Measurements from ENCODE around the gene ANKS3. TPM values are rescaled to one million over a fixed set of nuclear protein-coding genes. Genes with fewer than 3 reads are reported as not detected.

Gene ANKS3
- total RNA-seq, 4 donors from 2014 or later, result 9.4 to 22.7 (median 11.5) TPM

DNA sequence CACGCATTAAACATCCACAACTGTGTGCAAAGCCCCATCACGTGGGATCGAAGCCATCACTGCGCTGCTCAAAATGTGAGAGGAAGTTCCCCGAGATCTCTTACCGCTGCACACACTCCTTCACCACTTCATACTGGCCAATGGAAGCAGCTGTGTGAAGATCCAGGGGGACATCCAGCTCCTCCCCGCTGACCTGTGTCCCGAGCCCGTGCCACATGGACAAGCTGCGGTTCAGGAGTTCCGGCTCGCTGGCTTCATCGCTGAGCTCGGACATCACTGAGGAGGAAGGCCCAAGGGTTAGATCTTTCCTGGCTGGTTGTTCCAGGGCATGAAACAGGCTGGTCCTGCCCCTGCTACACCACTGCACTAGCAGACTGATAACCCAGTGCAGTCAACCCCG is 4.2 kb downstream of the ANKS3 start:
- intact Hi-C loops (cut with DNase I), result no loop called here
- no peak for TF ChIP-seq POLR2A (IDR thresholded peaks at IDR 0.05)
- TF ChIP-seq, protein P1, sequence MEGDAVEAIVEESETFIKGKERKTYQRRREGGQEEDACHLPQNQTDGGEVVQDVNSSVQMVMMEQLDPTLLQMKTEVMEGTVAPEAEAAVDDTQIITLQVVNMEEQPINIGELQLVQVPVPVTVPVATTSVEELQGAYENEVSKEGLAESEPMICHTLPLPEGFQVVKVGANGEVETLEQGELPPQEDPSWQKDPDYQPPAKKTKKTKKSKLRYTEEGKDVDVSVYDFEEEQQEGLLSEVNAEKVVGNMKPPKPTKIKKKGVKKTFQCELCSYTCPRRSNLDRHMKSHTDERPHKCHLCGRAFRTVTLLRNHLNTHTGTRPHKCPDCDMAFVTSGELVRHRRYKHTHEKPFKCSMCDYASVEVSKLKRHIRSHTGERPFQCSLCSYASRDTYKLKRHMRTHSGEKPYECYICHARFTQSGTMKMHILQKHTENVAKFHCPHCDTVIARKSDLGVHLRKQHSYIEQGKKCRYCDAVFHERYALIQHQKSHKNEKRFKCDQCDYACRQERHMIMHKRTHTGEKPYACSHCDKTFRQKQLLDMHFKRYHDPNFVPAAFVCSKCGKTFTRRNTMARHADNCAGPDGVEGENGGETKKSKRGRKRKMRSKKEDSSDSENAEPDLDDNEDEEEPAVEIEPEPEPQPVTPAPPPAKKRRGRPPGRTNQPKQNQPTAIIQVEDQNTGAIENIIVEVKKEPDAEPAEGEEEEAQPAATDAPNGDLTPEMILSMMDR (IDR thresholded peaks at IDR 0.05), result no peak
- H3K9me3 ChIP-seq, result no peaks in the 10 kb centered on the region
- H3K27me3 ChIP-seq, result no peaks in the 10 kb centered on the region
- H3K36me3 ChIP-seq, result peaks cover 5 to 73% (median 25%) of the 10 kb centered on the region in 3 donors
- no peak overlapping the region for H3K4me3 ChIP-seq
- H3K27ac ChIP-seq, result no peak overlapping the region
- 93 to 95% methylated on average over 12 to 14 of the region's 15 CpGs for WGBS, 2 donors
- no peak for DNase-seq
- peaks cover 1 to 23% (median 6%) of the 10 kb centered on the region in 3 donors for H3K4me1 ChIP-seq

DNA sequence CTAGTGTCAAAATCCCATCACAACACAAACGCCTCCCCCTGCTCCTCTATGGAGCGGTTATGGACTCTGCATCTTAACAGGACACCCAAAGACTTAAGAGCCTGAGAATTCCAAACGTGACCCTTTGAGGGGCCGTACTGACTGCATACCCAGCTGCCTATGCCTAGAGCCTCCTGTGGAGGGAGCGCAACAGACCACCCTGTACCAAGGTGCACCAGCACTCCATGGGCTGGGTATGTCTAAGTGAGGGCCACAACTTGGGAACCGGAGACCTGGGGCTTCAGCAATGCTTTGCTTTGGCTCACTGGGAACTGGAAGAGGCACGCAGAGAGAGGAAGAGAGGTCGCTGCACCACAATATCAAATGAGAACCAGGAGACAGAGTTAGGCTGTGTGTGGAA is 5.4 kb downstream of the ANKS3 start:
- Histone ChIP-seq H3K36me3 (peaks cover 5 to 85% (median 25%) of the 10 kb centered on the region in 3 donors), H3K4me1 (peaks cover 0 to 16% (median 6%) of the 10 kb centered on the region in 3 donors), H3K27me3 (no peaks in the 10 kb centered on the region), H3K4me3 (no peak overlapping the region), H3K27ac (no peak overlapping the region), H3K9me3 (no peaks in the 10 kb centered on the region)
- no peak for TF ChIP-seq POLR2A (IDR thresholded peaks at IDR 0.05)
- TF ChIP-seq, protein P1 (IDR thresholded peaks at IDR 0.05), result no peak
- WGBS, 2 donors, result 97% methylated on average over 3 to 5 of the region's 8 CpGs
- no peak for DNase-seq
- intact Hi-C loops (cut with DNase I), result no loop called here

DNA sequence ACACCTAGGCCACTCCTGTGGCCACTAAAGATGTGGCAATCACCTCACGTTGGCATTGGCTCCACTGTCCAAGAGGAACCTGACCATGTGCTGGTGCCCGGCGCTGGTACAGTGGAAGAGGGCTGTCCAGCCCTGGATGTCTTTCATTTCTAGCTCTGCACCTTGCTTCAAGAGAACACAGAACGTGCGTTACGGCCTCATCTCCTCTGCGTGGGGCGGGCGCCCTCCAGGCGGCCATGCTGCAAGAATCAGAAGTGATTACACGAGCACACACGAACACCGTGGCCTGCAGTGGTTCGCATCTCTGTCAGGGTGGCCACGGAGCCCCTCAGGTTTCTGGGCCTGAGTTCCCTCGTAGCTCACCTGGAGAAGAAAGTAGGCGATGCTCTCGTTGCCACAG is 7.5 kb downstream of the ANKS3 start:
- H3K36me3 ChIP-seq, result peaks cover 5 to 100% (median 25%) of the 10 kb centered on the region in 3 donors
- H3K4me1 ChIP-seq, result no peaks in the 10 kb centered on the region
- H3K27me3 ChIP-seq, result no peaks in the 10 kb centered on the region
- intact Hi-C loops (cut with DNase I), result no loop called here
- no peak overlapping the region for H3K27ac ChIP-seq
- TF ChIP-seq, protein P1 (IDR thresholded peaks at IDR 0.05), result no peak
- no peak for TF ChIP-seq POLR2A (IDR thresholded peaks at IDR 0.05)
- H3K9me3 ChIP-seq, result no peaks in the 10 kb centered on the region
- no peak overlapping the region for H3K4me3 ChIP-seq
- WGBS, 2 donors, result 79 to 83% methylated on average over 3 to 6 of the region's 18 CpGs
- no peak for DNase-seq

DNA sequence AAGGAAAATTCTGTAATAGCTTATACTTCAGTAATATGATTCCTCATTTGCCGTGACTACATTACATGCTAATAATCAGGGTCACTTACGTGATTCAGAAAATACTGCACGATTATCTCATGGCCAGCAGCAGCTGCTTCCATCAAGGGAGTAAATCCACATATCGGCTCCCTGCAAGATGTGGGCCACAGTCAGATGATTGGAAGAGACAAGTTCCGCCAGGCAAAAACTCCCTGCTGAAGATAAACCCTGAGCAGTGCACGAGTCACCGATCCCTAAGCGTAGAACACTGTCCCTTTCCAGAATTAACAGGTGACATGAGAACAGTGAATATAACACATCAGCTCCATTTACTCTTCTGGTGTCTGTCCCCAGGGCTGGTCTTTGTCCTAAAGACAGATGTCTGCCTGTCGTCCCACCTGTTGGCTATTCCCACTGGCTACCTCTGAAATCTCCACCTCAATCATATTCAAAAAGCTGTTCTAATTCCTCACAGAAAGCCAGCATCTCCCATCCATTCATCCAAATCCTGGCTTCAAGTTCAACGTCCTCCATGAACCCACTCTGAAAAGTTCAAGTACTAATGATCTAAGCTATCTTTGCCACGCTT is 9.3 kb downstream of the ANKS3 start:
- DNase-seq, result no peak
- TF ChIP-seq, protein P1 (IDR thresholded peaks at IDR 0.05), result no peak
- no peak for TF ChIP-seq POLR2A (IDR thresholded peaks at IDR 0.05)
- H3K9me3 ChIP-seq, result no peaks in the 10 kb centered on the region
- intact Hi-C loops (cut with DNase I), result no loop called here
- H3K27me3 ChIP-seq, result no peaks in the 10 kb centered on the region
- no peak overlapping the region for H3K4me3 ChIP-seq
- H3K36me3 ChIP-seq, result peaks cover 5 to 88% (median 16%) of the 10 kb centered on the region in 3 donors
- WGBS, 2 donors, result 85% methylated on average over 10 to 11 of the region's 11 CpGs
- no peak overlapping the region for H3K27ac ChIP-seq
- H3K4me1 ChIP-seq, result no peaks in the 10 kb centered on the region

- Histone ChIP-seq H3K9me3 (no peaks in the 10 kb centered on the region), H3K4me1 (no peaks in the 10 kb centered on the region), H3K4me3 (no peak overlapping the region), H3K27me3 (no peaks in the 10 kb centered on the region), H3K27ac (no peak overlapping the region), H3K36me3 (peaks cover 2 to 87% (median 8%) of the 10 kb centered on the region in 3 donors)
- TF ChIP-seq, protein P1 (IDR thresholded peaks at IDR 0.05), result no peak
- no peak for TF ChIP-seq POLR2A (IDR thresholded peaks at IDR 0.05)
- intact Hi-C loops (cut with DNase I), result no loop called here
- no peak for DNase-seq
- 97% methylated on average over 14 of the region's 14 CpGs for WGBS, 2 donors
Measured at GRCh38 chr16:4723071-4723767, 10.9 kb downstream of the ANKS3 start.
